HS-27A (cell line): ENCODE data around the gene HECTD2.

Source experiments
- DNase-seq: peaks from one replicate; pipeline ENCODE4 v3.0.0-alpha.2; 2012; ENCODE audit warnings: low read depth, missing footprints

The HECTD2 gene

GRCh38 chr10:91537614-91538383 is 127.7 kb downstream of the HECTD2 start:
- no peak for DNase-seq

- DNase-seq, result no peak
Observed at GRCh38 chr10:91539930-91540329, 129.8 kb downstream of the HECTD2 start.

DNA sequence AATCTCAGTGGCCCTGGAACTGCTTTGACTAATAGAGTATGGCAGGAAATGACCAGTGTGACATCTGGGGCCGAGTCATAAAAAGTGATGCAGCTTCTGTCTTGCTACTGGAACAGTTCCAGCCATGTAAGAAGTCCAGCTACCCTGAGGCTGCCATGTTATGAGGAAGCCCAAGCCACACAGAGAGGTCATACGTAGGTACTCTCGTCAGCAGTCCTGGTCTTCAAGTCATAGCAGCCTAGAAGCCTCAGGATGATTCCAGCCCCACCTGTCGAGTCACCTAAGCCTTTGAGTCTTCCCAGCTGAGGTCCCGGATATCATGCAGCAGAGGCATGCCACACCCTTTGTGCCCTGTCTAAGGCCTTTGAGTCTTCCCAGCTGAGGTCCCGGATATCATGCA is 130.6 kb downstream of the HECTD2 start:
- DNase-seq, result no peak

DNA sequence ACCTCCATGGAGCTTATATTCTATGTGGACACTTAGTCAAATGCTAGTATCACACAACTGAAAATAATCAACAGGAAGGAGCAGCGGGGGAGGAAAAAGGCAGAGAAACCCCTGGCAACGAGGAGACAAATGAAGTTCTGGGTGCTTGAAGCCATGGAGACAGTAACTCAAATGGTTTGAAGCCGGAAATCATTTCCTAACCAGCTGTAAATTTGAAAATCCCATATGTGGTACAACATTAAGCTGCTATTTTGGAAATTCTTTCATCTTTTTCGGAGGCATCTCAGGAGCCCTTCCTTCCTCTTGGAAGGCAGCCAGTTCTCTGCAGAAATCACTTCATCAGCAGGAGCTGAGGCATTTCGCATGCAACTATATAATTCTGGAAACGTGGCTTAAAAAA is 131.3 kb downstream of the HECTD2 start:
- DNase-seq, result no peak

DNA sequence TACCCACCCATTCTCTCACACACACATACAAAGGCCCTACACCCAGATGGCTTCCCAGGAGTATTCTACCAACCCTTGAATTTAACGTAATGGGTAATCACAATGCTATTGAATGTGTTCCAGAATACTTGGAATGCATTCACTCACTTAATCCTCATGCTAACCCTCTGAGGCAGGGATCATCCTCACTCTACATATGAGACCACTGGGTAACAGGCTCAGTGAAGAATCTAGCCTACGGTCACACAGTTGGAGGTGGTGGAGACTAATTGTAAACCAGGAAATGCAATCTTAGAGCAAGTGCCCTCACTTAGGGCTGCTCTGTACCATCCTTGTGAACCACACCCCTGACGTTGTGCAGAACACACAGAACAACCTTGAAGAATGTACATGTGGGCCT is 135.2 kb downstream of the HECTD2 start:
- no peak for DNase-seq

DNA sequence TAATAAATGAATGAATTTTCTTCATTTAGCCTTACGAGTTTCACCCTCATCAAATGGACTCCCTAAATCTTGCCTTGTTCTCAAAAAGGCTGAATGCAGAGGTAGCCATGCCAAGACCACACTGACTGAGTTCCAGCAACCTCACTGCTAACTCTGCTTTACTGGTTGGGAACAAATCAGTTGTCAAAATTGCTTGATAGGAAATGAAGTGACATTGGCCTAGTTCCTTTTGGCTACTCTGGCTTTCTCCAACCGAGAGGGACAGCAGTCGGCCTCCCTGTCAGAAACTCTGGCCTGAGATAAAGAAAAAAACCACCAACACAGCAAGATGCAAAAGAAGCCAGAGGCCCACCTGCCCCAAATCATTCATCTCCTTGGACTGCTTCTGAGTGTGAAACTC is 135.7 kb downstream of the HECTD2 start:
- no peak for DNase-seq

GRCh38 chr10:91549262-91549661 is 139.1 kb downstream of the HECTD2 start:
- no peak for DNase-seq

DNA sequence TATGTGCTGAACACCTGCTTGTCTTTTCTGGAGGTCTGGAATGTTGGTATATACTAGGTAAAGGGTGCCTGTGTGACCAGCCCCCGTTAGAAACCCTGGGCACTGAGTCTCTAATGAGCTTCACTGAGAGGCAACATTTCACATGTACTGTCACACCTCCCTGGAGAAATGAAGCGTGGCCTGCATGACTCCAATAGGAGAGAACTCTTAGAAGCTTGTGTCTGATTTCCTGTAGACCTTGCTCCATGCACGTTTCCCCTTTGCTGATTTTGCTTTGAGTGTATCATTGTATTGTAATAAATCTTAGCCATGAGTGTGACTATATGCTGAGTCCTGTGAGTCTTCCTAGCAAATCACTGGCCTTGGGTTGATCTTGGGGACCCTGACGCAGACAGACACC is 139.9 kb downstream of the HECTD2 start:
- no peak for DNase-seq

DNA sequence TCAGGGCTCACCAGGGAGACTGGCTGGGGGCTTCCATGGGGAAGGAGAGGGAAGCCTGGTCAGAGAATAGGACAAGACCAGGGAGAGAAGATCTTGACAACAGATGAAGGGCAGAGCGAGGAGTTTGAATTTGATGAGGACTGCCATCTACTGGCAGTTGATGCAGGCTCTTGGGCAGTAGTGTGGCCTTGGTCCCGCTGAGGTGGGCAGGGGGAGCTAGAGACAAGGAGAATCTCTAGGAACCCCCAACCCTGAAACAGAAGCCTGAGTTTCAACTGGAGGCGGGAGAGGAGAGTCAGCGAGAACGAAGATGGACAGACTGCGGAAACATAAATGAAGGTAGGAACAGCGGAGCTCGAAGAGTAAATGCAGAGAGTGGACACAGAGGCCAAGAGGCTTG is 141.7 kb downstream of the HECTD2 start:
- peak; percentile 14 for DNase-seq

DNA sequence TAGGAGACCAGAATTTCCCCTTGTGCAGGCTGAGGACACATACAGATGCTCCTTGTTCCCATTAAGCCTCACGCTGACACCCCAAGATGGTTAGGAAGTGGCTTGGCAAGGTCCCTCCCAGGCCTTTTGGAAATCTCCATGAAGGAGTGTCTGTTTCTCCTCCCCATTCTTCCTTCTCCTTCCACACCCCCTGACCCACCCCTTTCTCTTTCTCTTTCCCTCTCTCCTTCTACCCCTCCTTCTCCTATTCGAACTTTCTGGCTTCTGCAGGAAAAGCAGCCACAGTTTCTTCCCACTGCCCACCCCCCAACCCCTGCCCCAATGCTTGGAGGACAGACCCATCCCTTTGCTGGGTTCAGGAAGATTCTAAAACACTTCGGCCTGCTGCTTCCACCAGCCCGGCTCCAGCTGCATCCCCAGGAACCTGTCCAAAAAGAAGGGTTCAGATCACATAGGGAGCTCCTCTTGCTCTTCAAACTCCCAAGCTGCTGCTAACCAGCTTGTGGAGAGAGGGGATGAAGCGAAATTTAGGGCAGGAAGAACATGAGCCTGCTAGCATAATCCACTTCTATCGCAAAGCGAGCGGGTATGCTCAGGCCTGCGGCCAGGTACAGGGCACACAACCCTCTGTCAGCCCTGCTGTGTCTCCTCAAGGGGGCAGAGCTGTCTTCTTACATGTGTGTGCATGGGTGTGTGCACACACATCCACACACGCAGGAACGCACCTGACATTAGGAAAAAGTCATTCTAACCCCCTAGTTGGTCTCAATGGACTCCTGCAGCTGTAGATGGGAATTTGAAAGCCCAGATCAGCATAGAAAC is 142.3 kb downstream of the HECTD2 start:
- DNase-seq, result no peak

GRCh38 chr10:91555455-91555854 is 145.3 kb downstream of the HECTD2 start:
- no peak for DNase-seq

GRCh38 chr10:91556691-91557566 is 146.8 kb downstream of the HECTD2 start:
- no peak for DNase-seq

DNA sequence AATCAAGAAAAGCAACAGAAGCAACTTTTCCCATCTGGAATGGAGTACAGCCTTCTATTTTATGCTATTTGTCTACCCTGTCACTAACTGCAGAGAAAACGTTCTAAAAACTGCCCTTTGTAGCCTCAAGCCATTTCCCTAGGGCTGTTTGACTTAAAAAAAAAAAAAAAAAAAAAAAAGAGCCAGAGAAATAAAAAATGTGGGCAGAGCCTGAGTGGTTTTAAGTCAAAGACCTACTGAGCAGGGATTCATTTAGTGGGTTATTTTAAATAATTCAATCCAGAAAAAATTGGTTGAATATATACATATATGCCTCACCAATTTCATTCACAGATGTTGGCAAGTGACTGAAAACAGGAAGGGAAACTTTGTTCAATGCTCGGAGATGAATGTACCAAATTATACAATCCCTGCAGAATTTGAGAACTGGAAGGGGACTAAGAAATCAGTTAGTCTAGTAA is 147.5 kb downstream of the HECTD2 start:
- DNase-seq, result no peak

DNA sequence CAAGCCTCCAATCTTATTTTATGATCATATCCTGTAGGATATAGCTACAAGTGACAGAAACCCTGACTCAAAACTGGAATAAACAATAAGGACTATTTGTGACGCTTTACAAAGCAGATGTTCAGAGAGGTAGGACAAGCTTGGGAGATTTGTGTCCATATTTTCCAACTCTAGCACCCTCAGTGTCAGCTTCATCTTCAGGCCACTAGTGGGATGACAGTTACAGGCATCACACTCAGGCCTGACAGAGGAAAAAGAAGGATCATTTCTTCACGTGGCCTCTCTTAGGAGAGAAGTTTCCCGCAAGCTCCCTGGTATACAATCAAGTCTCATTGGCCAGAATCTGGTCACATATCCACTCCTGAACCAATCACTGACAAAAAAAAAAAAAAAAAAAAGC is 148.3 kb downstream of the HECTD2 start:
- DNase-seq, result no peak

- no peak for DNase-seq
Observed at GRCh38 chr10:91559169-91559568, 149.0 kb downstream of the HECTD2 start.

GRCh38 chr10:91559750-91560149 is 149.6 kb downstream of the HECTD2 start:
- no peak for DNase-seq

DNA sequence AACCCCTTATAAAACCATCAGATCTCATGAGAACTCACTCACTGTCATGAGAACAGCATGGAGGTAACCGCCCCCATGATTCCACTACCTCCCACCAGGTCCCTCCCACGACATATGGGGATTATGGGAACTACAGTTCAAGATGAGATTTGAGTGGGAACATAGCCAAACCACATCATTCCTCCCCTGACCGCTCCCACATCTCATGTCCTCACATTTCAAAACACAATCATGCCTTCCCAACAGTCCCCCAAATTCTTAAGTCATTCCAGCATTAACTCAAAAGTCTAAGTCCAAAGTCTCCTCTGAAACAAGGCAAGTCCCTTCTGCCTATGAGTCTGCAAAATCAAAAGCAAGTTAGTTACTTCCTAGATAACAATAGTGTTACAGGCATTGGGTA is 150.7 kb downstream of the HECTD2 start:
- peak; percentile 38 for DNase-seq

DNA sequence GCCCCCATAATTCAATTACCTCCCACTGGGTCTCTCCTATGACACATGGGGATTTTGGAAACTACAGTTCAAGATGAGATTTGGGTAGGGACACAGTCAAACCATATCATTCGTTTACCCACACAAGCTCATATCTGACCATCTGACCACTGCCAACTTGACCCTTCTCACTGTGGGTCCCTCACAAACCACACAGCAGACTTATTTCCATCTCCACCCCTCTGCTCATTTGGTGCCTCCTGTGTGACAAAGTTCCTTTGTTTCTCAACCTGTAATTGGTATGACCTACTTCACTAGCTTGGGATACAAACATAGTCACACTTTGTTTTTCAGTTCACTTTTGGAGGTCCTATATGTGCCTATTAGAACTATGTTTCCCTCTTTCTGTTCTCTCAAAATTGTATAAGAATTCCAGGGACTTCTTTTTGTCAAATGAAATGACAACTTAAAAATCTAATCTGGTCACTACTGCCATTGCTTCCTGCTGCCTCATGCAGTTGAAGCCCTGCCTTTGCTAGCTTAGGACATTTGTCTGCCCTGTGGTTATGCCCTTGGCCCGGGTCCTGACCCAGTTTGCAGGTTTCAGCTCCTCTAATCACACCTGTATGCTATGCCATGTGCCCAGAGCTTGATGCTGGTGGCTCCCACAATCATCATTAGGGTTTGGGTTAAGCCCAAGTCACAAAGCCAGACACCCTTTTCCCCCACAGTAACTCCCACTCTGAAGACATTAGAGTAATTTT is 152.9 kb downstream of the HECTD2 start:
- no peak for DNase-seq

- no peak for DNase-seq
Observed at GRCh38 chr10:91564026-91564425, 153.9 kb downstream of the HECTD2 start.
